HG02970 (cell line): ENCODE measurements around the gene NELL1.

ENCODE experiments used
- ATAC-seq: cut with Tn5 transposase; IDR thresholded peaks from one replicate; pipeline ENCODE4 v1.9.1; 2021; ENCODE audit warnings: mild to moderate bottlenecking, moderate library complexity, moderate number of reproducible peaks; ENCODE audit not compliant: unreplicated experiment, low FRiP score

The NELL1 gene

DNA sequence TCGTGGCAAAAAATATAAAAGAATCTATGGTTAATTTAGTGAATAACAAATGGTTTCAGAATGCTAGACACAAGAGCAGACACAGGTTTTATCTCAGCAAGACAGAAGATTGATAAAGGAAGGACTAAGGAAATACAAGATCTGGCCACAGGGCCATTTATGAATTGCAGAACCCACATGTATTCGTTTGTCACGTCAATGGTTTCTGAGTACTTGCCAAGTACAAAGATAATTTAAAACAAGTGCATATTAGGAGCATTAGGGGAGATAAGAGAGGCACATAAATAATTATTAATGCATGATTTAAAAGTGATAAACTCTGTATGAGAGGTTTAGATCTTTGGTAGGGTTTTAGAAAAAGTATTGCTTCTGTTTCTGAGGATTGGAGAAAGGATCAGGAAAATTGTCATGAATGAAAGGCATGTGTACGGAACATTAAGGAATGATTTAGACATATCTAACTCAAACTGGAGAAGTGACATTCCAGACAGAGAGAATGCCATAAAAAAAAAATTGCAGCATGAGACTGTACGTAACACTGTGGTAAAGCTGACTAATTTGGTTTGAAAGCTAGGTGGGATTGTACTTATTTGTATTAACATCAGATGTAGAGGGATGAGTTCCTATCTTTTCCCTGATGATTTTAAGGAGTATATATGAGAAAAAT is 727.1 kb downstream of the NELL1 start:
- no peak for ATAC-seq

- ATAC-seq = no peak
Measured at GRCh38 chr11:21398195-21398594, 728.8 kb downstream of the NELL1 start.

DNA sequence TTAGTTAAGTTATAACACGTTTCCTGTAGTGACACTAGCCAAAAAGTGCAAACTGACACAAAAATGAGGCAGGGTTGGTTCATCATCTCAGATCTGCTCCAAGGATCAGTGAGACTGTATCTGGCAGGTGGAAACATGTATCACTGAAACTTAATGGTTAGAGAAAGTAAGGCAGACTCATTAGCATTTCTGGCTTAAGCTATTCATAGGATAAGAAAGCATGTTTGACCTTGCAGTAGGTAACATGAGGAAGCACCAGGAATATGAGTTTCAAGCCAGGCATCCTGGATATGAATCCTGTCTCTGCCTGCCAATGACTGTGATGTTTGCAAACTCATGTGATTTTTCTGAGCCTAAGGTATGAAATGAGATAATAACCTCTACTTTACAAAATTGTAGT is 732.1 kb downstream of the NELL1 start:
- ATAC-seq = no peak

DNA sequence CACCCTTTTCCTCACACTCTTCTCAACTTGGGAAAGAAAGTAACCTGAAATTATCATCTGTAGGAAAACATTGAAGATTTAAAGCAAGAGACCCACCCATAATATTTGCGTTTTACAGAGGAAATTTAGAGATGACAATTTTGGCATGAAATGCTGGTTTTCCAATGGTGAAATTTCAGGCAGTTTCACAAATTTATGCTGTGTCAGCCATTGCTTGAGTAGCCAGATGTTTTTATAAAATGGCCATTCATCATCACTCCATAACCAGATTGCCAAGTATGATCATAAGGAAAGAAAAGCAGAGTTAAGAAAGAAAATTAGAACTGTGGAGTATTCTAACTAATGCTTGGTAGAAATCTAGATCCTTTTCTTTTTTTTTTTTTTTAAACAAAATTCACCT is 732.9 kb downstream of the NELL1 start:
- no peak for ATAC-seq

DNA sequence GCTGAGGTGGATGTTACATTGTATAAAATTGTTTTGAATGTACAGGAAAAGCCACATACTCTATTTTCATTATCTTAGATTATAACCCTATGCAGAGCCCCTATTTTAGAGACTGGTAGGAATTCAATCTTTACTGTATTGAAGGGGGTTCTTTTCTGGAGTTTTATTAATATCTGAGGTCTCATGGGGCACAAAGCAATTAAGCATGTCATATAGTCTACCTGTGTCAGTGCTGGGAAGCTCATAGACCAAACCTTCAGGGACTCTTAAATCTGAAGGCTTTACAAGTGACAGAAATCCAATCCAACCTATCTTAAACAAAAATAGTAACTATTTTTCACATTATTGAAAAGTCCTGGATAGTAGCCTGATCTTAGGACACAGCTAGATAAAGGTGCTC is 733.7 kb downstream of the NELL1 start:
- ATAC-seq = no peak

GRCh38 chr11:21405422-21405821 is 736.0 kb downstream of the NELL1 start:
- no peak for ATAC-seq

- no peak for ATAC-seq
Measured at GRCh38 chr11:21410513-21410912, 741.1 kb downstream of the NELL1 start.

DNA sequence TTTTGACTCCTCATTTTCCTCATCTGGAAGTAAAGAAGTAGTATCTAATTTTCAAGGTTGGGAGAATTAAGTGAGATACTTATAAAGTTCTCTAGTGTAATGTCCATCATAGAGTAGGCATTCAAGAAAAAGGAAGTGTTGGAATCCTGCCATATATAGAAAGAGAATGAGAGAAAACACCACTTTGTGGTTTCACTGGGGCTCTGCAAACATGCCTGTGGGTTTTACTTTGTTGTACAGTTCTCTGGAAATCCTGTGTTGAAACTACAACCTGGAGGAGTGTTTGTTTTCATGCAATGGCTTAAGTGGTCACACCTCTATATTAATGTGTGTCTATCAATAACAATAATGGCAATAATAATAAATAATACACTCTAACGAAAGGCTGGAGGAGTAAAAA is 741.7 kb downstream of the NELL1 start:
- no peak for ATAC-seq

DNA sequence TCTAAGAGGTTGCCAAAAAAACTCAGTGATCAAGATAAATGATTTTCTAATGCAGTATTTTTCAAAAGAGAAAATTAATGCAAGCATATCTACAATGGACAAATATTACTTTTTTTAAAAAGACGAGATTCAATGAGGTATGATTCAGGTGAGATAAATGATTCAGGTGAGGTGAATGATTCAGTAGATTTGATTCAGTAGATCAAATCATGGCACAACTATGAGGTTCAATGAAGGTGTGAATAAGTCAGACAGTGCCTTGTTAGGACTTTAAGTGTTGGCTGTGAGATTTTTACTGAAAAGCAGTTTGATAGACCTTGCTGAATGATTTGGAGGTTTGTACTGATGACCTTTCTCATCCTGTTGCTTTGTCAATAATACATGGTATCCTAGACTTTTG is 742.2 kb downstream of the NELL1 start:
- ATAC-seq = no peak

- no peak for ATAC-seq
Measured at GRCh38 chr11:21412652-21413383, 743.4 kb downstream of the NELL1 start.

DNA sequence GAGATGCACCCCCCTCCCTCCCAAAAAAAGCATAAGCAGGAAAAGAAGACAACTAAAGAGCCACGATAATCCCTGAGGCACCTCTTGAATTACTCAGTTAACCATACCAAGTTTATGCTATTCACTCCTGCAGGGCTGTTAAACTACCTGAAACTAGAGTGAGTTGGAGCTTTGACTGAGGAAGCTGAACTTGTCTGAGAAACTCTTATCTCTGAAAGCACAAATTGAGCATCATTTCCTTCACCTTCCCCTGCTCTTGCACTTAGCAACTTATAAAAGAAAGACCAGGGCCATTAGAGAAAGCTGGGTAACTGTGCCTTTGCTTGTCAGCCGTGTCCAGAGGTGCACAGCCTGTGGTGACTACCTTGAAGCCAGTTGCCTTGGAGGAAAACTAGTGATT is 745.6 kb downstream of the NELL1 start:
- ATAC-seq = no peak

GRCh38 chr11:21415606-21416005 is 746.2 kb downstream of the NELL1 start:
- no peak for ATAC-seq

DNA sequence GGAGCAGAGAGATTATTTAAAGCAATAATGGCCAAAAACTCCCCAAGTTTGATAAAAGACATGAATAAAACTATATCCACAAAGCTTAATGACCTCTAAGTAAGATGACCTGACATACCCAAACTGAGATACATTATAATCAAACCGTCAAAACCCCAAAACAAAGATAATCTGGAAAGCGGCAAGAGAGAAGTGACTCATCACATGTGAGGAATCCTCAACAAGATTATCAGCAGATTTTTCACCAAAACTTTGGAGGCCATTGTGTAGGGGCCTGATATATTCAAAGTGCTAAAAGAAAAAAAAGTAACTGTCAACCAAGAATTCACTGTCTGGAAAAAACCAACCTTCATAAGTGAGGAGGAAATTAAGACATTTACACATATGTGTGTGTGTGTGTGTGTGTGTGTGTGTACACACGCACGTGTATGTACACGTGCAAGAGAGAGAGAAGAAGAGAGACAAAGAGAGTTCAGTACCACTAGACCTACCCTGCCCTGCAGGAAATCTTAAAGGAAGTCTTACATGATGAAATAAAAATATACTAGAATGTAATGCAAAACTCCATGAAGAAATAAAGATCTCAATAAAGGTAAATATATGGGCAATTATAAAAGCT is 752.4 kb downstream of the NELL1 start:
- no peak for ATAC-seq

DNA sequence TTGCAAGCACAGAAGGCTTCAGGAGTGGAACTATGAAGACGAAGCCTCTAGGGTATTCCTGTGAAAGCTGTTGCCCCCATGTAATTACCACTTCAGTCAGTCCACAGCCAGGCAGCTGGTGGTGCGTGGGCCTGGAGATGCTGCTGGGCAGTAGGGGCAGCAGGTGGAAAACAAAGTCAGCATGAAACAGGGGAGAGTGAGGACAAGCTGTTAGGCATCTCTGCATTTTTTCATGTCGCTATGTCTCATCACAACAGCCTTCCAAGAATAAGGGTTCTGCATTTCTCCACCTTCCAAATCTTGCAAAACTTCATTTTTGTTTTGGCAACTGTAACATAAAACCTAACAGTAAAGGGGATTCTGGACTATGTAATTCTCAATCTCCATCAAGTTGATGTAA is 757.5 kb downstream of the NELL1 start:
- ATAC-seq = no peak

DNA sequence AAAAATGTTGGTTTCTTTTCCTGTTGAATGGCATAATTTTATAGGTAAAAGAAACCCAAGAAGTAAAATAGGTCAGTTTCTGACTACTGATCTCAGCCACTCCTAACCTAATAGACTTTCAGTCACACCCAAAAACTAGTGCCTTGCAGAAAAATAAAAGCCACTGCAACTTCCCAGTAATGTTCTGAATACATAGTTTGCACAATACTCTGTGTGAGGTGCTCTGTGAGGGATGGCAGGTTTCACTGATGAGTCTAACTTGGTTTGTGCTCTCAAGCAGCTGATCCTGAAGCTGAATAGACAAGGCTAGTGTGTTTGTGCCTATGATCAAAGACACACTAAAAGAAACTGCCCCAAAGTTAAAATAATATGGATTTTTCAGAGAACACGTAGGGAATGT is 758.3 kb downstream of the NELL1 start:
- no peak for ATAC-seq

GRCh38 chr11:21428796-21429195 is 759.4 kb downstream of the NELL1 start:
- no peak for ATAC-seq

GRCh38 chr11:21429401-21429800 is 760.0 kb downstream of the NELL1 start:
- ATAC-seq = no peak

DNA sequence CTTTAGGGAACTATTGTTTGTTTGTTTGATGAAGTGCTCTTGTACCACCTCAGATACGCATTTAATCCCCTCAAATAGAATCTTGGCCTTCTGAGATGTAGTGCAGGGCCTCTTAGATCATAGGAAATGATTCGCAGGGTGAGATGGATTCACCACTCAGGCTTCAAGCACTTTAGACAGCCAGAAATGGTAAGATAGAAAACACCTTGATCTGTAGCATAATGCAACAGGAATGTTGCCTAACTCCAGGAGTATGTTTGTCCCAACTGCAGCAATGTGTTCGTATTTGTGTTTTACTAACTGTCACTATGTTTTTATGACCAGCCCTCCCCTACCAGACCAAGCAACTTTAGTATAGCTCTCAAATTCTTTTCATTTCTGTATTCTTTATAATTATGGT is 761.2 kb downstream of the NELL1 start:
- no peak for ATAC-seq

DNA sequence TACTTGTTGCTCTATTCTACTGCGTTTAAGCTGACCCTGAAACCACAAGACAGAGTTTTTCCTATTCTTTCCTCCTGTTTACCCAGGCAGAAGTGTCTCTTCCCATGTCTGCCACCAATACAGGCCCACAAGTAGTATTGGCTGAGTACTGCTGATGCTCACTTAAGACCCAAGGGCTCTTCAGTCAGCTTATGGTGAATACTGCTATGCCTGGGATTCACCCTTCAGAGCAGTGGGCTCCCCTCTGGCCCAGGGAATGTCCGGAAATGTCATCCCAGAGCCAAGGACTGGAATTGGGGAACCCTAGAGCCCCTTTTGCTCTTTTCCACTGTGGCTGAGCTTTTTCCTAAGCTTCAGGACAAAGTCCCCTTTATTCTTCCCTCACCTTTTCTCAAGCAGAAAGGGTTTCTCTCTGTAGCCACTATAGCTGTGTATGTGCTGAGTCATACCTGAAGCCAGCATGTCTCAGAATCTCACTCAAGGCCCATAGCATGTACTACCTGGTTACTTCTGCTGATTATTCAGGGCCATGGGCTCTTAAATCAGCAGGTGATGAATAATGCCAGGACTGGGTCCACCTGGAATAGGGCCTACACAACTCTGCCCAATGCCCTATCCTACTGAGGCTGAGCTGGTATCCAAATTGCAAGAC is 777.7 kb downstream of the NELL1 start:
- no peak for ATAC-seq

GRCh38 chr11:21447871-21448270 is 778.5 kb downstream of the NELL1 start:
- no peak for ATAC-seq

GRCh38 chr11:21456186-21456585 is 786.8 kb downstream of the NELL1 start:
- ATAC-seq = no peak
